GM10266 (cell line): Measurements from ENCODE around the gene BRMS1L.
"Not testable (repeated sequence)": the region's sequence is repeated elsewhere in the genome, so short reads cannot be mapped to it uniquely, and the experiment has no call there.

Experiments used
- DNase-seq: peaks from one replicate; pipeline ENCODE4 v3.0.0; 2012; ENCODE audit errors: extremely low spot score
- TF ChIP-seq, protein P1 (sequence below): IDR thresholded peaks from 2 replicates; pipeline ENCODE4 v1.5.1; 2012; ENCODE audit warnings: mild to moderate bottlenecking, low read depth; ENCODE audit not compliant: control insufficient read depth, insufficient read depth; ENCODE audit errors: missing control alignments

Gene BRMS1L, protein sequence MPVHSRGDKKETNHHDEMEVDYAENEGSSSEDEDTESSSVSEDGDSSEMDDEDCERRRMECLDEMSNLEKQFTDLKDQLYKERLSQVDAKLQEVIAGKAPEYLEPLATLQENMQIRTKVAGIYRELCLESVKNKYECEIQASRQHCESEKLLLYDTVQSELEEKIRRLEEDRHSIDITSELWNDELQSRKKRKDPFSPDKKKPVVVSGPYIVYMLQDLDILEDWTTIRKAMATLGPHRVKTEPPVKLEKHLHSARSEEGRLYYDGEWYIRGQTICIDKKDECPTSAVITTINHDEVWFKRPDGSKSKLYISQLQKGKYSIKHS

DNA sequence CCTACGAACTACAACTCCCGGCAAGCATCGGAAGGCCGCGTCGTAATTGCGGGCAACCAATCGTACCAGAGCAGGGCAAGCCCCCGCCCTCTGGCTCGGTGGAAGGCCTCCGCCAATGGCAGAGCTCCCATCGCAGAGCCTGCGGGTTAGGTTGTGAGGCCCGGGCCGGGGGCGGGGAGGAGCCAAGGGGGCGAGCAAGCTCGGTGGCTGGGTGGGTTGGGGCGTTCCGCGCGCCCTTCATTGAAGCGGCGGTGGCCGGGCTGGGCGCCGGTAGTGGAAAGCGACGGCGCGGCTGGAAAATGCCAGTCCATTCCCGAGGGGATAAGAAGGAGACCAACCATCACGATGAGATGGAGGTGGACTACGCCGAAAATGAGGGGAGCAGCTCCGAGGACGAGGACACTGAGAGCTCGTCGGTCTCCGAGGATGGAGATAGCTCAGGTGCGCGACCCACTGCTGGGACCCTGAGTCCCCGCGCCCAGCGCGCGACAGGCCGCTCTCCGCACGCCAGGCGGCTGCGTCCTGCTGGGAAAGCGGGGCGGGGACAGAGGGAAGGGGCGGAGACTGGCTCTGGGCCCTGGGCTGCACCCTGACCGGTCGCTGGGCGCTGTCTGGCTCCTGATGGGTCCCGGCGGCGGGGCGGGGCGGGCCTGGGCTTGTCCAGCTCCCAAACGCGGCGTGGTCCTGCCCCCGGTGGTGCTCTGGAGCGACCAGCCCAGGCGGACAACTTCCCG, at the start of gene BRMS1L:
Gene BRMS1L, plus strand, starts transcription at position 121 of the 734 bp plus-strand sequence. Its CDS starts 179 bp downstream, at position 300.
- DNase-seq: peak; percentile 99
- TF ChIP-seq, protein P1, sequence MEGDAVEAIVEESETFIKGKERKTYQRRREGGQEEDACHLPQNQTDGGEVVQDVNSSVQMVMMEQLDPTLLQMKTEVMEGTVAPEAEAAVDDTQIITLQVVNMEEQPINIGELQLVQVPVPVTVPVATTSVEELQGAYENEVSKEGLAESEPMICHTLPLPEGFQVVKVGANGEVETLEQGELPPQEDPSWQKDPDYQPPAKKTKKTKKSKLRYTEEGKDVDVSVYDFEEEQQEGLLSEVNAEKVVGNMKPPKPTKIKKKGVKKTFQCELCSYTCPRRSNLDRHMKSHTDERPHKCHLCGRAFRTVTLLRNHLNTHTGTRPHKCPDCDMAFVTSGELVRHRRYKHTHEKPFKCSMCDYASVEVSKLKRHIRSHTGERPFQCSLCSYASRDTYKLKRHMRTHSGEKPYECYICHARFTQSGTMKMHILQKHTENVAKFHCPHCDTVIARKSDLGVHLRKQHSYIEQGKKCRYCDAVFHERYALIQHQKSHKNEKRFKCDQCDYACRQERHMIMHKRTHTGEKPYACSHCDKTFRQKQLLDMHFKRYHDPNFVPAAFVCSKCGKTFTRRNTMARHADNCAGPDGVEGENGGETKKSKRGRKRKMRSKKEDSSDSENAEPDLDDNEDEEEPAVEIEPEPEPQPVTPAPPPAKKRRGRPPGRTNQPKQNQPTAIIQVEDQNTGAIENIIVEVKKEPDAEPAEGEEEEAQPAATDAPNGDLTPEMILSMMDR: no peak

DNA sequence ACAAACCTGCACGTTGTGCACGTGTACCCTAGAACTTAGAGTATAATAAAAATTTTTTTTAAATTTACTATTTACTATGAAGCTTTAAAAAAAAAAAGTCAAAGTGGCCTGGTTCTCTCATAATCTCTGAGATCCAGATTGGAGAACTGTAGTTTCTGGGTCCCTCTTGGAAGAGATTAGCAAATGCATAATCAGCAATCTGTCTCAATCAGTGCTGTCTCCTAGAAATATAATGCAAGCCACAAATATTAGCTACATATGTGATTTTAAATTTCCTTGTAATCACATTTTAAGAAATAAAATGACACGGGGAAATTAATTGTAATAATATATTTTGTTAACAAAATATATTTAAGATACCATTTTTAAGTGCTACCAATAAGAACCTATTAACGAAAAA, 49.3 kb upstream of the BRMS1L start:
- TF ChIP-seq, protein P1: no peak
- DNase-seq: no peak

DNA sequence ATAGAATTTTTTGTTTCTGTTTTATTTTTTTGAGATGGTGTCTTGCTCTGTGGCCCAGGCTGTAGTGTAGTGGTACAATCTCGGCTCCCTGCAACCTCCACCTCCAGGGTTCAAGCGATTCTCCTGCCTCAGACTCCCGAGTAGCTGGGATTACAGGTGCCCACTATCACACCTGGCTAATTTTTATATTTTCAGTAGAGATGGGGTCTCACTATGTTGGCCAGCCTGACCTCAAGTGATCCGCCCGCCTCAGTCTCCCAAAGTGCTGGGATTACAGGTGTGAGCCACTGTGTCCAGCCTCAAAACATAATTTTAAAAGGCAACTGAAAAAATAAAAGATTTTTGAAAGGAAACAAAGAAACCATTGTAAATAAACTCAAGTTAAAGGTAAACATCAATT, 48.6 kb upstream of the BRMS1L start:
- DNase-seq: not testable (repeated sequence)

DNA sequence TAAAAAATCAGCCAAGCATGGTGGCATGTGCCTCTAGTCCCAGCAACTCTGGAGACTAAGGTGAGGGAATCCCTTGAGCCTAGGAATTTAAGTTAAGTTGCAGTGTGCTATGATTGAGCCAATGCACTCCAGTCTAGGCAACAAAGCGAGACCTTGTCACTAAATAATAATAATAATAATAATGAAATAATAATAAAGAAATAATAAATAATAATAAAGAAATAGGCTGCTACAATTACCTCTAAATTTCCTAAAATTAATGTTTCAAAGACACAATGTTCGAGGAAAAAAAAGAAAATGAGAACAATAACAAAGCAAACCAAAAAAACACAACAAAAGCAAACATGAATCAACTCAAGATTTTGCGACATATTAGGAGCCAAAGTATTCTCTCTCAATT, 46.8 kb upstream of the BRMS1L start:
- no peak for DNase-seq
- TF ChIP-seq, protein P1: no peak

DNA sequence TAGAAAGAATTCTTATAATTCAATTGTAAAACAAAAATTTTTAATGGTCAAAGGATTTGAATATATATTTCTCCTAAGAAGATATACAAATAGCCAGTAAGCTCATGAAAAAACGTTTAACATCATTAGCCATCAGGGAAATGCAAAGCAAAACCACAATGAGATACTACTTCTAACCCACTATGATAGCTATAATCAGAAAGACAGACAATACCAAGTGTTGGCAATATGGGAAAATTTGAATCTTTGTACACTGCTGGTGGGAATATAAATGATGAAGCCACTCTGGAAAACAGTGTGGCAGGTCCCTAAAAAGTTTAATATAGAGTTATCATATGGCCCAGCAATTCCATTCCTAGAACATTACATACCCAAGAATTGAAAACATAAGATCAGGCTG, 42.4 kb upstream of the BRMS1L start:
- DNase-seq: no peak
- TF ChIP-seq, protein P1: no peak

DNA sequence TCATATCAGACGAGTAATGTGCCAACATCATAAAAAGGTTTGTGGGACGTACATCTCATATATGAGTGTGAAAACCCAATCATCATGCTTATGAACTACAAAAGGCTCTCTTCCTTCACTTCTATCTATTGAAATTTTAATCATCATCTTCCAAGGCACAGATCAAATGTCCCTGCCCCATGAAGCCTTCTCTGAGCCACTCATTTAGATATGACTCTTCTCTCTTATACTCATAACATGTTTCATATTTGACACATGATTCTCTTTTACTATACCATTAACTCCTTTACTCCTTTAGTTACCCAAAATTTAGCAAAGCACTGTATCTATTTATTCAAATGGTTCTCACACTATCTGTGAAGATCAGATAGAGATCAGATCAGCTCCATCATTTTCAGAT, 39.3 kb upstream of the BRMS1L start:
- no peak for DNase-seq
- TF ChIP-seq, protein P1: no peak

DNA sequence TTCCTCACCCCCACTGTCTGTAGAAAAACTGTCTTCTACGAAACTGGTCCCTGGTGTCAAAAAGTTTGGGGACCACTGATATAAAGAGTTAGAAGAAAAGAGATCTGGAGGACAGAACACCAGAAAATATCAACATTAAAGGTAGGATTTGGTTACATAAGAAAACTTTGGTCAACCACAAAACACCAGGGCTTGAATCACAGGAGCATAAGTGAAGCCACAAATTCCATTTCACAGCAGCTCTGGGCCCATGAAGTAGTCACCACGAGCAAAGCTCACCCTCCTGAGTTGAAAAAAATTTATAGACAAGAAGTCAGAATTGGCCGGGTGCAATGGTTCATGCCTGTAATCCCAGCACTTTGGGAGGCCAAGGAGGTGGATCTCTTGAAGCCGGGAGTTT, 36.5 kb upstream of the BRMS1L start:
- TF ChIP-seq, protein P1: no peak
- DNase-seq: no peak
